NCI-H1694 (cell line): ENCODE results near the gene MICB.
"Not testable (repeated sequence)": the region's sequence is repeated elsewhere in the genome, so short reads cannot be mapped to it uniquely, and the experiment has no call there.

ENCODE experiments used
- DNase-seq: peaks from one replicate; lab custom pipeline; 2025; lab: John Stamatoyannopoulos, UW

The MICB gene

DNA sequence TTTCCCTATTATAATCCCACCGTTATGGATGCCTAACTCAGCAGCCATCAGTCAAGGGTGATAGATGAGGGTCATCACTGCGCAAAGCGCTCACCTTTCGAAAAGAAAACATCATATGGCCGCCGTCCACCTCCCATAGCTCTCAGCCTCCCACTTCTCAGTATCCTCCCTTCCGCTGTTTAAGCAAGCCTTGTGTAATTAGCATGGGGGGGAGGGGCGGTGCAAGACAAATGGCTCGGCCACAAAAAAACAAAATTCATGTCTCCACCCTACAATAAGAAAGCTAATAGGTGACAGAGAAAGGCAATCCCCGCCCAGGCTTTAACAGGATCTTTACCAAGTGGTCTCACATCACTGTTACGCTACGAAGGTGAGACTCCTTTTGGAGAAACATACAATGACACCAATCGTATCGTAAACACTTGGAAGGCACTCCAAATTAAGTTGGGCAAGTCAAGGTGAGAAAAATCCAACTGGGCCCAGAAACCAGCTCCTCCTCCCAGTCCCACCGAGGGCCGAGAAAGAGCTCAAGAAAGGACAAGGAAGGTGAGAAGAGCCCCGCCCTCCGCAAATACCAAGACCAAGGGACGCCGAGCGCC is 43.2 kb downstream of the MICB start:
- DNase-seq: no peak

DNA sequence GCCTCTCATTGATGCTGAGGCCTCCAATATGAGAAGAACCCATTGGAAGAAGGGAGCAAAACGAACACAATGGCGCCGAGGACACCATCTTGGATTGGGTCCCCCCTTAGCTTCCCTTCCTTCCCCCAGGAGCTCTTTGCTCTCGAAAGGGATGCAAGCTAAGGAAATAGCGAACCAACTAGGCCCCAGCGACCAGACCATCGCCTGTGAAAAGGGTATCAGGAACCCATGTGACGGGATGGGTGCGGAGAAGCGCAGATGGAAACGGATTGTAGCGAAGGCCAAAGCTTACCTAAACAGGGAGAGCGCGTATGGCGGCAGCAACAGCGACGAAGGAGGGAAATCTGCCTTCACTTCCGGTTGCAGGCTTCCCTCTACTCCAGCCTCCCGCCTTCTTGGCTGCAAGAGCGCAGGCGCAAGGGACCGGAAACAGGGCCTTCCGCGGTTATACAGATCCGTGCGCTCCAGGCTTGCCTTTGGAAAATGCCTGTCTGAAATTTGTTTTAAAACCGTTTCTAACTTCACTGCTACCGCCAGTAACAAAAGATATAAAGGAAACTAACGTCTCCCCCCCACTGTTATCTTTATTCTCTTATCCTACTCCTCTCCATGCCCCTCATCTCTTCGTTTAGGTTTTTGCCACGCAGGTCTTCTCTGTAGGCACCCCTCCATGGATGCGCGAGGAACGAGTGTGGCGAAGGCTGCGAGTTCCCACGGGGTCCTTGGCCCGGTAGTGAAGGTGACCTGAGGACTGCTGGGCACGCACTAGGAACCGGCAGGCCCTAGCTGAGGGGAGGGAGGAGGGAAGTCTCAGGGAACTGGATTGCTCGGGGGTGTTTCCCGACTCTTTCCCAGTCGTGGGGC is 43.9 kb downstream of the MICB start, which contains the start of gene DDX39B:
TSS of gene DDX39B (minus strand) at position 346 of the 864 bp plus-strand sequence. CDS start 1,471 bp downstream, outside the sequence.
- DNase-seq: peak; percentile 87

DNA sequence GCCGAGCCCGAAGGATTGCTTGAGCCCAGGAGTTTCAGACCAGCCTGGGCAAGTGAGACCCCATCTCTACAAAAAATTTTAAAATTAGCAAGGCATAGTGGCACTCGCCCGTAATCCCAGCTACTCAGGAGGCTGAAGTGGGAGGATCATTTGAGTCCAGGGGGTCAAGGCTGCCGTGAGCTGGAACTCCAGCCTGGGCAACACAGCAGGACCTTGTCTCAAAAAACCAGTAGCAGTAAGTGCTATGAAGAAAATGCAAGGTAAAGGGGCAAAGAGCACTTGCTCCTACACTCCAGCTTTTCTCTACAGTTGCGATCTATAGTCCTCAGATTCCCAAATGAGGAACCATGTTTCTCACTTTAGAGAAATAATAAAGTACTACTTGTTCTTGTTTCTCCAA is 45.7 kb downstream of the MICB start:
- no peak for DNase-seq

DNA sequence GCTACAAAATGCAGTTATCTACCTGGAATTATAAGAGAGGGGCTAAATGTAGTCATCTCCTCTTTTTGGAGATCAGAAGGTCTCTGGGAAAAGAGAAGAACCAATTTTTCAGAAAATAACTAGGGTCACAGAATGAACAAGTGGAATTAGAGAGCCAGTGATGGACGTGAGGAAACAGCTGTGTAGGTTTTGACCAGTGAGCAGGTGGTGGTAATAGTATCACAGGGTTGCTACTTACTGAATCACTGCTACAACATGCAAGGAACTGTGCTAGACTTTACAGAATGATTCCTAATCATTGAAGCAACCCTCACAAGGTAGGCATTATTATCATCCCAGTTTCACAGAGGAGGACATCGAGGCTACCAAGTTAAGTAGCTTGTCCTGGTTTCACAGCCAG is 46.7 kb downstream of the MICB start:
- no peak for DNase-seq

DNA sequence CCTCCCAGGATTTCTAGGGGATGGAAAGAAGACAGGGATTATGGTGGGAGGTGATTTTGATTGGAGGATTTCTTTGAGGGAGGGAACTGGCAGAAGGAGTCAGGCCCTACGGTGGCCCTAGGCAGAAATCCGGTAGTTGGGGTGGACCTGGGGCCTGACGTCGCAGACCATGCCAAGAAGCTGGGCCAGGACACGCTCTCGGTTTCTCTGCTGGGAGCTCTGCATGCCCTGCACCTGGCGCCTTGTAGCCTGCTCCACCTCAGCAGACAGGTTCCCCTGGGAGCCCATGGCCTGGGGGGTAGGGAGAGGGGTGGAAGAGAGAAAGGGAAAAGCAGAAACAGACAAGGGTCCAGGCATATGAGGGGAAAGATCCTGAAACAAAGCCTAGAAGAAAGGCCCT is 47.3 kb downstream of the MICB start:
- DNase-seq: no peak

DNA sequence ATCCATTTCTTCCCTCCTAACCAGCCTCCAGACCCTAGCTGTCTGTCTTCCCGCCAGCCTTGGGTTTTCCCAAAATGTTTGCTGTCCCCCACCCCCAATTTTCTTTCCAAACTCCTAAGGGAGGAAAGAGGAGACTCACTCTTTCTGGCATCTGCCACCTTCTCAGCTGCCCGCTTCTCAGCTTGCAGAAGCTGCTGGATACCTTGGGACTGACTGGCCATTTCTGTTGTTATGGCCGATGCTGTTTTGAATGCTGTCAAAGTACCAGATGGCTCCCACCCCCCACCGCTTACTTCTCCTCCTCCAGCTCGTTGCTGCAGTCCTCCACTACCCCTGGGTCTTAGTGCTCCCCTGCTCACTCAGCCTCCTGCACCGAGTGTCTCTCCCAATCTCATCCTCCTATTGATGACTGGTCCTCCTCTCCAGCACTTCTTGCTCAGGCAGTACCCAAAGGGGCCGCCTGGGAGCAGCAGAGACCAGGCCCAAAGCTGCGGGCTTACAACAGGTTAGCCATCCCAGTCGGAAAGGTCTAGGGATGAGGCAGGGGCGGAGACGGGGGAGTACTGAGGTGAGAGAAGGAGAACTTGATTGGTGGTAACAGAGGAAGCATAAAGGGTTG is 48.5 kb downstream of the MICB start, which contains the start of gene ATP6V1G2:
TSS of gene ATP6V1G2 (minus strand) at position 270 of the 619 bp plus-strand sequence. CDS start at position 221, 49 bp downstream.
- peak; percentile 95 for DNase-seq

DNA sequence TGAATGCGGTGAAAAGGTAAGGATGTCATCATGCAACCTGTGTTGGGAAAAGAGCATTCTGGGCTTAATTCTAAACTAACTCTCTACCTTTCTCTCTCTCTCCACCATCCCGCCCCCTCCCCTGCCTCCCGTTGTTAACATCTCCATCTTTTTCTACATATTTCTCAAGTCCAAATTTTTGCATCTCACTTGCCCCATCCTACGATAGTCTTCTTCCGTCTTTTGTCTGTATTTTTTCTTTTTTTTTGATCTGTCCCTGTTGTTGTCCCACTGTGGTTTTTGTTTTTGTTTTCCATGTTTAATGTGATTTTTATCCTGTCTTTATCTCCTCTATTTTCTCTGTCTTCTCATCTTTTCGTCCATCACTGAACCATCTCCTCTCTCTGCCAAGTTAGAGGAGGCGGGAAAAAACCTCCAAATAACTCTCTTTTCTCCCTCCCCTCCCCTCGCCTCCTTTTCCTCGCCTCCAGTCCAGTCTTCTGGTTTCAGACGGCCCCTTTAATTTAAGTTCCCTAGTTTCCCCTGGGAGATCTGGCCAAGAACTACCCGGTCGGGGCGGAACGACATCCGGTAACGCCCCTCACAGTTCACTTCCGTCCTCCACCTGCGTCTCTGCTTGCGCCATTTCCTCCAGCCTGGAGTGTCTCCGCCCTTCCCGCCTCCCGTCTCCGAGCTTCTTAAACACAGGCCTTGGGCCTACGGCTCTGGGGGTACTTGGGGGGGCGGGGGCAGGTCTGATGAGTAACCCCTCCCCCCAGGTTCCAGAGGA is 49.2 kb downstream of the MICB start, which contains the start of gene NFKBIL1:
TSS of gene NFKBIL1 (plus strand) at position 651 of the 769 bp plus-strand sequence. CDS start at position 738, 87 bp downstream.
- peak; percentile 93 for DNase-seq

DNA sequence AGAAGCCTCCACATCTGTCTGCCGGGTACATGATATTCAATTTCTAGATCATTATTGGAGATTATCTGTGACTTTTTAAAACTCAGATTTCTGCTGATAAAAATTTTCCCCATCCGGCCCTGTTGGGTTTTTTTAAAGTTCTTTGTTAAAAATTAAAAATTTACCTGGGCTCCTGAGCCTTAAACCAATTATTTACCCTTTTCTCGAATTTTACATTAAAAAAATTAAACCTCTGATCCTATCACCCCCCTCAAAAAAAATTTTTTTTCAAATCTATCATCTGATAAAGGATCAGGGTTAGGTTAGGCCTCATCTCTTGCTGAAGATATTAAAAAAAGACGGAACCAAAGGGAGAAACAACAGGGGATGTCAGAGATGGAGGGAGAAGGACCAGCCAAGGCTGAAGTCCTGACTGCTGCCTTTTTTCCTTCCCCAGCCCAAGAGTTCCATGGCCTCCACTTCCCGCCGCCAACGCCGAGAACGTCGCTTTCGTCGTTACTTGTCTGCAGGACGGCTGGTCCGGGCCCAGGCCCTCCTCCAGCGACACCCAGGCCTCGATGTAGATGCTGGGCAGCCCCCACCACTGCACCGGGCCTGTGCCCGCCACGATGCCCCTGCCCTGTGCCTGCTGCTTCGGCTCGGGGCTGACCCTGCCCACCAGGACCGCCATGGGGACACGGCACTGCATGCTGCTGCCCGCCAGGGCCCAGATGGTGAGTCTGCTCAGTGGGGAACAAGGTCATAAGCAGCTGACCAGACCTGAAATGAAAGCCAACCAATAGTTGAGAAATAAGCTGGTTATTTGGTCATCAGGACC is 50.0 kb downstream of the MICB start:
- no peak for DNase-seq

DNA sequence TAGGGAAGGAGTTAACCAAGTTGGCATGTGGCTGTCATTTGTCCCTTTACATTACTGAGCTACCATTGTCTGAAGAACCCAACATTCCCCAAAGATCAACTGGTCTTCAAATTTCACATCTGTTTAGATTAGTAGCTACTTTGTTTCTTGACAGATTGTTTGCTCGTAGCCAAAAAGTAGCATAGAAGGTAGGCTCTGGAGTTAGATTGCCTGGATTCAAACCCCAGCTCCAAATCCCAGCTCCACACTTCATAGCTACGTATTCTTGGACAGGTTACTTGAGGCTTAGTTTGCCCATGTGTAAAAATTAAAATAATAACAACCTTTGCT is 50.6 kb downstream of the MICB start:
- no peak for DNase-seq

DNA sequence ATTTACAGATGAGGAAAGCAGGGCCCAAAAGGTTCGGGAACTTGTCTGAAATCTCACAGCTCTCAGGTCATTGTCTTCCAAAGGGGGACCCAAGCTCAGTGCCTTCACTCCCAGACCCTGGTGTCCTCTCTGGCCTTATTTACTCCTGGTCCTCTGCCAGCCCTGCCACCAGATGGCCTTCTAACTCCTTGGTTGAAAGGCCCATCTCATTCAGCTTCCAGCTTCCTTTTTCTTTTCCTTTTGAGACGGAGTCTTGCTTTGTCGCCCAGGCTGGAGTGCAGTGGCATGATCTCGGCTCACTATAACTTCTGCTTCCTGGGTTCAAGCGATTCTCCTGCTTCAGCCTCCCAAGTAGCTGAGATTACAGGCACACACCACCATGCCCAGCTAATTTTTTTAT is 53.4 kb downstream of the MICB start:
- not testable (repeated sequence) for DNase-seq

DNA sequence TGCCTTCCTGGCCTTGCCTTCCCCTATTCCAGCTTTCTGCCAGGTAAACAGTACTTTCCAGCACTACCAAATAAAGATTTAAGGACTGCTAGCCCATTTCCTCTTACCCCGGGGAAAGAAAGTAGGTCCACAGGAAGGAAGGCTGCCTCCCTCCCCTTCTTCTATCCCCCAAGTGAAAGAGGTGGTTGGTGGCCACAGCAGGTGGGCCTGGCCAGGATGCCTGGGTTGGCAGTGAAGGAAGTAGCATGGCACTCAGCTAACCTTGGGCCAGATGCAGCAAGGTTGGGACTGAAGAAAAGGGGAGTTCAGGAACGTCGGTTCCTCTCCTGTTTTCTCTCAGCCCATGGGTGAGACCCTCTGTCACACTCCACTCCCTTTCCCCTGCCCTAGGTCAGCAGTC is 58.4 kb downstream of the MICB start:
- DNase-seq: no peak

DNA sequence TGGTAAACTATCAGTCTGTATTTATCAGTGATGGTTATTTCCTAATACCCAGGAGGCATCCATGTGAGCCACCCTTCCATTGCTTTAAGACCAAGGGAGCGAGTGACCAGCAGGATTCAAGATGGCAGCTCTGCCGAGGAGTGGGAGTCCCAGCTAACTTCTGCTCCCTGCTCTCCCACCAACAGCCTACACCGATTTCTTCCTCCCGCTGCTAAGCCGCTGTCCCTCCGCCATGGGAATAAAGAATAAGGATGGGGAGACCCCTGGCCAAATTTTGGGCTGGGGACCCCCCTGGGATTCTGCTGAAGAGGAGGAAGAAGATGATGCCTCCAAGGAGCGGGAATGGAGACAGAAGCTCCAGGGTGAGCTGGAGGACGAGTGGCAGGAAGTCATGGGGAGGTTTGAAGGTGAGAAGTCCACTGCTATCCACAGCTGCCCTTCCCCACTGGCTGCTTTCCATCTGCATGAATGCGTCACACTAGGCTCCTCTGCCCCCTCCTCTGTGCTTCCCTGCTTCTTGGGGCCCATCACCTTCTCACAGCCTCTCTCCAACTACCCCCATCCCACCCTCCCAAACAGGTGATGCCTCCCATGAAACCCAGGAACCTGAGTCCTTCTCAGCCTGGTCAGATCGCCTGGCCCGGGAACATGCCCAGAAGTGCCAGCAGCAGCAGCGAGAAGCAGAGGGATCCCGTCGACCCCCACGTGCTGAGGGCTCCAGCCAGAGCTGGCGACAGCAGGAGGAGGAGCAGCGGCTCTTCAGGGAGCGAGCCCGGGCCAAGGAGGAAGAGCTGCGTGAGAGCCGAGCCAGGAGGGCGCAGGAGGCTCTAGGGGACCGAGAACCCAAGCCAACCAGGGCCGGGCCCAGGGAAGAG is 59.7 kb downstream of the MICB start:
- no peak for DNase-seq

DNA sequence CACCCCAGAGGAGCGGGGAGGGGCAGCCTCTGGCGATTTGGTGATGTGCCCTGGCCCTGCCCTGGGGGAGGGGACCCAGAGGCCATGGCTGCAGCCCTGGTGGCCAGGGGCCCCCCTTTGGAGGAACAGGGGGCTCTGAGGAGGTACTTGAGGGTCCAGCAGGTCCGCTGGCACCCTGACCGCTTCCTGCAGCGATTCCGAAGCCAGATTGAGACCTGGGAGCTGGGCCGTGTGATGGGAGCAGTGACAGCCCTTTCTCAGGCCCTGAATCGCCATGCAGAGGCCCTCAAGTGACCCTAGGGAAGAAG is 60.3 kb downstream of the MICB start:
- no peak for DNase-seq

DNA sequence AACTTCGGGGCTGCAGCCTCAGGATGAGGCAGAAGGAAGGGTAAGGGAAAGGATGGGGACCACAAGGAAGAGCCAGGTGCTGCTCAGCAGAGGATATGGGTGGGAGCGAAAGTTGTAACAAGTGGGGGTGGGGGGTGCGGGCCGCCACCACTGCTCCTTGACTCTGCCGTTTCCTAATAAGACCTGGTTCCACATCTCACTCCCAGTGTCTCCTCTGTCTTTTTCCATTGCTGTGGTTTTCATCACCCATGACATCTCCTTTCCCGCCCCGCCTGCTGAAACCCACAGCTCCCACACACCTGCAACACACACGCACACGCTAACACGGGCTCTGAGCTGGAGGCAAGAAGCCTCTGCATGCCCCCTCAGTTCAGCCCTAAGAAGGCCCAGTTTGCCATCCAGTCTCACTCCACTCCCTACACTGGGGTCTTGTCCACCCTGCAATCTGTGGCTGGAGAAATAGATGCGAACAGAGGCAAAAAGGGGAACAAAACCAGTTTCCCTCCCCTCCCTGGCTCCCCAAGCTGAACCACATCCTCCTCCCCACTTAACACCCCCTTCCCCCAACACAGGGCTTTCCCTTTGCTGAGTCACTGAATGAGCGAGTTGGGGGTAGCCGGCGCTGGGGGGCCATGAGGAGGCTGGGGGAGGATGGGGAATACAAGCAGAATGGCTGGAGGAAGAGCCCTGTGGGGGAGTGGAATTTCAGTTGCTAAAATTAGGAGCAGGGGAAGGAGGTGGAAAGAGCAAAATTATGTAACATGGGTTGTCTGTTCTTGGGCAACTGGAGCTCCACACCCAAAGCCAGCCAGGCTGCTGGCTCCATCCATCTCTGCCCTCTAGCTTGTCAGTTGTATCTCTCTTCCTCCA is 60.9 kb downstream of the MICB start:
- no peak for DNase-seq

DNA sequence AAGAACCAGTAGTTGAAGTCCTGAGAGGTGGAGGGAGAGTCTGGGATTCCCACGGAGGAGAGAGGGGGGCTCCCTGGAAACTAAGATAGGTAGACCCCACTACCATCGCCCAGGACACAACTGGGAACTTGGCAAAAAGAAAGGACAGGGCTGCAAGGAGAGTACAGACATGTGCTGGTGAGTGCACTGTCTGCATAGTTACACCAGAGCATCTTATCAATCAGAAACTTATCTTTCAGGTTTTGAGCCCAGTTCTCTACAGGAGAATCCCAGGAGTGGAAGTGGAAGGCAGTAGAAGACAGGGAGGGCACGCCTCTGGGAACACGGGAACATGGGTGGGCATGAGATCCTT is 61.6 kb downstream of the MICB start:
- no peak for DNase-seq

DNA sequence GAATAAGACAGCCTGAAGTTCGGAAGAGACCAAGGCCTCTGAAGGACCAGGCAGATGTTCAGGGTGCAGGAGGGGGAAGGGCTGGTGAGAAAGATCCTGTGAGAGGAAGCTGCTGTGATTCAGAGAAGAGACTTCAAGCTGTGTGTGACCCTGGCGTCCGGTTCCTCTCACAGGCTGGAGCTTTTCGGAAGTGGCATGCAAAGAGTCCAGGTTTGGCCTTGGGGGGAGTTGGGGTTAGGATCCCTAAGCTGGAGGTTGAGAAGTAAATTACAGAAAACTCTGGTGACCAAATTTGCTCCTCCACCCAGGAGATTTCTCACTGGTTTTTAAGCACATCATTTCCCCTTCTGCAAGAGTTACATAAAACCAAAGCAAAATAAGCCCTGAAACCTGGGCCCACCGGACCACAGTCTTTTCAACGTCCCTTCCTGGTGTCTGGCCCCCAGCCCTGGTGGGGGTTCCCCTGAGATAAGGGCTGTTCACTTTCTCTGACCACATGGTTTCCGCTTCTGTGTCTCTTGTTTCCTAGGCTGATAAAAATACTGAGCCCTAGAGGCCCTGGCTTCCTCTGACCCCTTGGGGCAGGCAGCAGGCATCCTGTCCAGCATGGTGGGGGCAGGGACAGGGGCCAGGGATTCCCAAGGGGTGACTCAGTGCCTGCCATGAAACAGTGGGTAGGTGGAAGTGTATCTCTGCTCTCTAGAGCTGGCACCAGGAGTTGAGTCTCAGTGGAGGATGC is 62.2 kb downstream of the MICB start:
- DNase-seq: no peak

DNA sequence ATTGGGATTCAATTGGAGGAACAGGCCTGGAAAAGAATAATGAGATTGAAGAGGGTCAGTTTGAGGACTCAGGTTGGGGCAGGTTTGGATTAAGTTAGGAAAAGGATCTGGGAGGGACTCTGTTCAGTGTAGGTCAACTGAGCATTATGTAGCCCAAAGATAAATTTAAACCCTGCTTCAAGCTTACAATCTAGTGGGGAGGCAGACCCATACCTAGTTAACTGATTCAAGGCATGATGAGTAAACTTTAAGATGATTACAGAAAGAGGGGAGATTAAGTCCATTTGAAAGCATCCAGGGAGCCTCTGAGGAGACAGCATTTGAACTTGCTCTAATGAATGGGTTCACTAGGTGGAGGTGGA is 62.7 kb downstream of the MICB start:
- DNase-seq: no peak
